Measurements from ENCODE around the gene HECW1. TPM values are rescaled to one million over a fixed set of nuclear protein-coding genes. Genes with fewer than 3 reads are reported as not detected.
"Not testable (repeated sequence)": the region's sequence is repeated elsewhere in the genome, so short reads cannot be mapped to it uniquely, and the experiment has no call there.

HECW1 gene
- total and polyA plus RNA-seq, 11 donors: 0.23 TPM; not detected in 10

DNA sequence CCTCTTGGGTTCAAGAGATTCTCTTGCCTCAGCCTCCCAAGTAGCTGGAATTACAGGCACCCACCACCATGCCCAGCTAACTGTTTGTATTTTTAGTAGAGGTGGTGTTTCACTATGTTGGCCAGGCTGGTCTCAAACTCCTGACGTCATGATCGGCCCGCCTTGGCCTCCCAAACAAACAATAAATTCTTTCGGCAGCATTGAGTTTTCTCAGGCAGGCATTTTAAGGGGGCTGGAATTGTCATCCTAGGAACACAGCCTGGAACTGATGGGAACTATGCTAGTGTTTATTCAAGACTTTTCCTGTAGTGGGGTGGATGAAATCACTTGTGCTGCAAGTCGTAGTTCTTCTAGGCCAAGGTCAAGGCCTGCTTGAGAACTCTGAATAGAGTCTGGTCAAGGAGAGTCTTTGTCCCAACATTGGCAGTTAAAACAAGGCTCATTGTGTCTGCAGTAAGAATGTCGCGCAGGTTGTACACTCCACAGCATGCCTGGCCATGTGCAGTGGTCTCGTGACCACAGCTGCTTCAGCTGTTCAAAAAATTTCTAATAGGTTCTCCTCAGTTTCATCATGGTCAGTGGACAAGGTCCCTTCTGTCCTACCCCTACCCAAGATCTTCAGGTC lies 92.8 kb downstream of the HECW1 start:
- TF ChIP-seq, protein P1, sequence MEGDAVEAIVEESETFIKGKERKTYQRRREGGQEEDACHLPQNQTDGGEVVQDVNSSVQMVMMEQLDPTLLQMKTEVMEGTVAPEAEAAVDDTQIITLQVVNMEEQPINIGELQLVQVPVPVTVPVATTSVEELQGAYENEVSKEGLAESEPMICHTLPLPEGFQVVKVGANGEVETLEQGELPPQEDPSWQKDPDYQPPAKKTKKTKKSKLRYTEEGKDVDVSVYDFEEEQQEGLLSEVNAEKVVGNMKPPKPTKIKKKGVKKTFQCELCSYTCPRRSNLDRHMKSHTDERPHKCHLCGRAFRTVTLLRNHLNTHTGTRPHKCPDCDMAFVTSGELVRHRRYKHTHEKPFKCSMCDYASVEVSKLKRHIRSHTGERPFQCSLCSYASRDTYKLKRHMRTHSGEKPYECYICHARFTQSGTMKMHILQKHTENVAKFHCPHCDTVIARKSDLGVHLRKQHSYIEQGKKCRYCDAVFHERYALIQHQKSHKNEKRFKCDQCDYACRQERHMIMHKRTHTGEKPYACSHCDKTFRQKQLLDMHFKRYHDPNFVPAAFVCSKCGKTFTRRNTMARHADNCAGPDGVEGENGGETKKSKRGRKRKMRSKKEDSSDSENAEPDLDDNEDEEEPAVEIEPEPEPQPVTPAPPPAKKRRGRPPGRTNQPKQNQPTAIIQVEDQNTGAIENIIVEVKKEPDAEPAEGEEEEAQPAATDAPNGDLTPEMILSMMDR (IDR thresholded peaks at IDR 0.05): no peak
- TF ChIP-seq POLR2A (IDR thresholded peaks at IDR 0.05): no peak
- H3K36me3 ChIP-seq: no peaks in the 10 kb centered on the region
- H3K9me3 ChIP-seq: no peaks in the 10 kb centered on the region
- no peak for ATAC-seq
- intact Hi-C loops (cut with DNase I): no loop called here
- peaks cover 0 to 10% (median 3%) of the 10 kb centered on the region in 9 donors for H3K27me3 ChIP-seq
- no peak for DNase-seq
- H3K4me1 ChIP-seq: no peaks in the 10 kb centered on the region
- WGBS, 4 donors: 86 to 92% (median 88%) methylated on average over 8 of the region's 8 CpGs
- H3K4me3 ChIP-seq: no peak overlapping the region
- H3K27ac ChIP-seq: no peak overlapping the region

DNA sequence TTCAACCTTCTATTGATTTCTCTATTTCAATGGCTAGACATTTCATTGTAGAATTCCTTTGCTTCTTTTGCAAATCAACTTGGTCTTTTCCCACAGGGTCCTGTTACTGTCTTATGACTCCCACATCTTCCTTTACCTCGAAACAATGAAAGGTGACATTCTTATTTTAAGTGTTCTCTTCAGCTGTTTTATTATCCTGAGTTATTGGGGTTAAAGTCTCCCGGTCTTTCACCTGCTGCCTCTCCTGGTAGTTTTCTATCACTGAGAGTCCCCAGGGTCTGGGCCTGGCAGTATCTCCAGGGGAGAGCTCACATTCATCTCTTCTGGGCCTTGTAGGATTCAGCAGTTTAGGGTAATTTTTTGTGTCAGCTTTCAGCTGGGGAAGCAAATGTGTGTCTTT lies 95.8 kb downstream of the HECW1 start:
- Histone ChIP-seq H3K4me3 (no peak overlapping the region), H3K4me1 (no peaks in the 10 kb centered on the region), H3K27ac (no peak overlapping the region), H3K36me3 (no peaks in the 10 kb centered on the region), H3K9me3 (no peaks in the 10 kb centered on the region), H3K27me3 (peaks cover 0 to 3% (median 0%) of the 10 kb centered on the region in 9 donors)
- DNase-seq (no peak), ATAC-seq (no peak)
- TF ChIP-seq, protein P1 (IDR thresholded peaks at IDR 0.05): no peak
- TF ChIP-seq POLR2A (IDR thresholded peaks at IDR 0.05): no peak
- intact Hi-C loops (cut with DNase I): no loop called here
- WGBS, 4 donors: 71 to 77% (median 73%) methylated on average over 2 of the region's 2 CpGs

DNA sequence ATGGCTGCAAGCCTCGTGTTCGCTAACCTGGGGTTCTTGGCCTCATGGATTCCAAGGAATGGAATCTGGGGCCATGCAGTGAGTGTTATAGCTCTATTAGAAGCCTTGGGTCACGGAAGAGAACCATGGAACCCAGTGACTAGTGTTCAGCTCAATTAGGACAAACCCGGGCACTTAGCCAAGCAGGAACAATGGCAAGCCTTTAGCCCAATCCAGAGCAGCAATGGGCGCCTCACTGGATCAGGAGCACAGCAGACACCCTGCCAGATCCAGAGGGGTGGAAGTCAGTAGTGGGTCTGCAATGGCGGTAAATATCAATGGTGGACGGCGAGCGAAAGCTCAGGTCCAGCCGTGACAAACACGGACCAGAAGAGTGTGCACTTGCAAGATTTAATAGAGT lies 98.1 kb downstream of the HECW1 start:
- H3K27me3 ChIP-seq; DNase-seq; ATAC-seq; intact Hi-C loops (cut with DNase I); H3K9me3 ChIP-seq; H3K36me3 ChIP-seq; H3K4me1 ChIP-seq; H3K27ac ChIP-seq; H3K4me3 ChIP-seq: not testable (repeated sequence)
- 81 to 91% (median 87%) methylated on average over 11 of the region's 11 CpGs for WGBS, 4 donors

DNA sequence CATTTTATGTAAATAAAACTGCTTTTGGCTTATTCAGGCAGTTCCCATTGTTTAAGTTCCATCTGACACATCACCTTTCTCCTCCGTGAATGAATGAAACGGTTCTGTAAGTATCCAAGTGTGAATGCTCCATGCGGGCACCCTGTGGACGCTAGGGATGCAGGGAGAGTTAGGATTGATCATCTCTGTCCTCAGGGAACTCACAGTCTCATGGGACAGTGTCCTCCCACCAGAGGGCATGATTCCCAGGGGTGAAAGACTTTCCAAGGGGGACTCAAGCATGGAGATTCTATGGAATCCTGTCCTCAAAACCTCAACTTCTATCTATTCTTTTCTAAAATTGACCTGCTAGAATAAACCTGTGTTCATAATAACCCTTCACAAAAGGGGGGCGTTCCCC lies 98.8 kb downstream of the HECW1 start:
- no peaks in the 10 kb centered on the region for H3K9me3 ChIP-seq
- no peak for ATAC-seq
- 78 to 85% (median 82%) methylated on average over 5 of the region's 5 CpGs for WGBS, 4 donors
- no peaks in the 10 kb centered on the region for H3K36me3 ChIP-seq
- H3K27ac ChIP-seq: no peak overlapping the region
- H3K4me1 ChIP-seq: no peaks in the 10 kb centered on the region
- no peak overlapping the region for H3K4me3 ChIP-seq
- peaks cover 0 to 9% (median 0%) of the 10 kb centered on the region in 9 donors for H3K27me3 ChIP-seq
- TF ChIP-seq, protein P1 (IDR thresholded peaks at IDR 0.05): no peak
- no peak for TF ChIP-seq POLR2A (IDR thresholded peaks at IDR 0.05)
- DNase-seq: no peak
- intact Hi-C loops (cut with DNase I): no loop called here

DNA sequence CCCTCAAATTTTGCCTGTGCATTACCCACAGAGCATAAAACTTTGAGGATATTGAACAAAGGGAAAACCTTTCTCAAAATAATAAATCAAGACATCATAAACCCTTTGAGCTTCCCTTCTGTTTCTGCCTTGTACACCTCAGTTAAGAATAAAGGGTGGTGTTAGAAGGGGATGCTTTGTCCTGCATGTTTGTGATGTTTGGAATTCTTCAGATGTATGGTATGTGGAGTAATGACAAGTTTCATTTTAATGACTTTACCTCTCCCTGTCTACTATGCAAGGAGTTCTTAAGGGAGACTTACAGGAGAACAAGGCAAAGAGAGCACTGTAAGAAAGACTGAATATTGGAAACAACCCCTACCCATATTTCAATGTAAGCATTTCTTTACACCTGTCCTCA lies 99.2 kb downstream of the HECW1 start:
- intact Hi-C loops (cut with DNase I): no loop called here
- H3K9me3 ChIP-seq: no peaks in the 10 kb centered on the region
- no peak overlapping the region for H3K27ac ChIP-seq
- no peak overlapping the region for H3K4me3 ChIP-seq
- no peaks in the 10 kb centered on the region for H3K4me1 ChIP-seq
- ATAC-seq (no peak), DNase-seq (no peak)
- no peak for TF ChIP-seq POLR2A (IDR thresholded peaks at IDR 0.05)
- TF ChIP-seq, protein P1 (IDR thresholded peaks at IDR 0.05): no peak
- H3K27me3 ChIP-seq: peaks cover 0 to 13% (median under 1%) of the 10 kb centered on the region in 9 donors
- no peaks in the 10 kb centered on the region for H3K36me3 ChIP-seq

Measured in heart left ventricle (tissue), 16 donors.